Progenitor cell of endocrine pancreas (in vitro differentiated cells): ENCODE results near the gene ADAMTSL3. TPM values are rescaled to one million over a fixed set of nuclear protein-coding genes. Genes with fewer than 3 reads are reported as not detected.

Experiments used
- DNase-seq: peaks from one replicate; pipeline ENCODE4 v3.0.0; 2021; ENCODE audit warnings: low spot score; ENCODE audit not compliant: unreplicated experiment
- H3K27ac Mint-ChIP-seq: 2 replicates; pipeline ENCODE4 v1.8.0; 2021; ENCODE audit warnings: mild to moderate bottlenecking, moderate library complexity, mixed read lengths
- H3K27me3 Mint-ChIP-seq: 2 replicates; pipeline ENCODE4 v1.8.0; 2021; ENCODE audit warnings: mixed read lengths
- H3K36me3 Mint-ChIP-seq: 2 replicates; pipeline ENCODE4 v1.8.0; 2022; ENCODE audit warnings: mixed read lengths; ENCODE audit not compliant: insufficient read depth
- H3K4me1 Mint-ChIP-seq: 2 replicates; pipeline ENCODE4 v1.8.0; 2021; ENCODE audit warnings: low read depth, mixed read lengths
- H3K4me3 Mint-ChIP-seq: 2 replicates; pipeline ENCODE4 v1.8.0; 2021; ENCODE audit warnings: low read depth, mild to moderate bottlenecking, moderate library complexity, mixed read lengths
- H3K9me3 Mint-ChIP-seq: 2 replicates; pipeline ENCODE4 v1.8.0; 2021; ENCODE audit warnings: low read depth, mixed read lengths
- total RNA-seq: library from RNA; stranded (reverse); gene quantifications from 2 replicates; pipeline ENCODE4 v1.2.1, GENCODE V29; 2021
- TF ChIP-seq, protein P1 (sequence below): fragments of 200-600 bp; sonication (generic); IDR thresholded peaks from one replicate; pipeline ENCODE4 v1.5.0; 2021; ENCODE audit warnings: antibody characterized with exemption, mild to moderate bottlenecking; ENCODE audit not compliant: unreplicated experiment

Gene ADAMTSL3
- total RNA-seq, 1 donor from 2014 or later = 0.24 TPM

DNA sequence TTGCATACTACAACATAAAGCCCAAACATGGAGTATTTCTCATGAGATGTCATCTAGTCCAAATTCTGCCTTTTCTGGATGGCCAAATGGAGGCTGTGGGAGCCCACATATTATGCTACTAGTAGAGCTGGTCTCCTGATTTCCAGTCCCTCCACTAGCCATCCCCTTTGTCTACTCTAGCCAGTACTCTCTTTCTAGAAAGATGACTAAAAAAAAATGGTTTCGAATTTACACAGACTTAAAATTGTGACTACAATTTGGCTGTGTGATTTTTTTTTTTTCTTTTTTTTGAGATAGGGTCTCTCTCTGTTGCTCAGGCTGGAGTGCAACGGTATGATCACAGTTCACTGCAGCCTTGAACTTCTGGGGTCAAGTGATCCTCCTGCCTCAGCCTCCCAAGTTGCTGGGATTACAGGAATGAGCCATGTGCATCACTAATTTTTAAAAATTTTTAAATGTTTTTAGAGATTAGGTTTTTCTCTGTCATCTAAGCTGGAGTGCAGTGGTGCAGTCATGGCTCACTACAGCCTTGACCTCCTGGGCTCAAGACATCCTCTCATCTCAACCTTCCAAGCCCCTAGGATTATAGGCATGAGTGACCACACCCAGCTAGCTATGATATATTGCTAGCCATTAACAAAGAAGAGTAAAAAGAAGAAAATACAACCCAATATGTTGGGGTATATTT lies 273.9 kb downstream of the ADAMTSL3 start:
- no peaks in the 10 kb centered on the region for H3K36me3 Mint-ChIP-seq
- H3K9me3 Mint-ChIP-seq = peaks cover under 1% of the 10 kb centered on the region
- H3K4me1 Mint-ChIP-seq = peaks cover 2% of the 10 kb centered on the region
- H3K27ac Mint-ChIP-seq = no peak overlapping the region
- DNase-seq = no peak
- TF ChIP-seq, protein P1, sequence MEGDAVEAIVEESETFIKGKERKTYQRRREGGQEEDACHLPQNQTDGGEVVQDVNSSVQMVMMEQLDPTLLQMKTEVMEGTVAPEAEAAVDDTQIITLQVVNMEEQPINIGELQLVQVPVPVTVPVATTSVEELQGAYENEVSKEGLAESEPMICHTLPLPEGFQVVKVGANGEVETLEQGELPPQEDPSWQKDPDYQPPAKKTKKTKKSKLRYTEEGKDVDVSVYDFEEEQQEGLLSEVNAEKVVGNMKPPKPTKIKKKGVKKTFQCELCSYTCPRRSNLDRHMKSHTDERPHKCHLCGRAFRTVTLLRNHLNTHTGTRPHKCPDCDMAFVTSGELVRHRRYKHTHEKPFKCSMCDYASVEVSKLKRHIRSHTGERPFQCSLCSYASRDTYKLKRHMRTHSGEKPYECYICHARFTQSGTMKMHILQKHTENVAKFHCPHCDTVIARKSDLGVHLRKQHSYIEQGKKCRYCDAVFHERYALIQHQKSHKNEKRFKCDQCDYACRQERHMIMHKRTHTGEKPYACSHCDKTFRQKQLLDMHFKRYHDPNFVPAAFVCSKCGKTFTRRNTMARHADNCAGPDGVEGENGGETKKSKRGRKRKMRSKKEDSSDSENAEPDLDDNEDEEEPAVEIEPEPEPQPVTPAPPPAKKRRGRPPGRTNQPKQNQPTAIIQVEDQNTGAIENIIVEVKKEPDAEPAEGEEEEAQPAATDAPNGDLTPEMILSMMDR = no peak
- no peaks in the 10 kb centered on the region for H3K27me3 Mint-ChIP-seq
- no peak overlapping the region for H3K4me3 Mint-ChIP-seq

- Mint-ChIP-seq H3K4me1 (peaks cover 2% of the 10 kb centered on the region), H3K9me3 (peaks cover 5% of the 10 kb centered on the region), H3K36me3 (no peaks in the 10 kb centered on the region), H3K27me3 (no peaks in the 10 kb centered on the region), H3K4me3 (no peak overlapping the region), H3K27ac (no peak overlapping the region)
- no peak for DNase-seq
- TF ChIP-seq, protein P1 = no peak
These were observed 274.4 kb downstream of the ADAMTSL3 start for GRCh38 chr15:83928392-83928734.

- Mint-ChIP-seq H3K4me1 (peaks cover 2% of the 10 kb centered on the region), H3K27ac (no peak overlapping the region), H3K36me3 (no peaks in the 10 kb centered on the region)
These were observed 275.0 kb downstream of the ADAMTSL3 start for GRCh38 chr15:83928878-83929418.

DNA sequence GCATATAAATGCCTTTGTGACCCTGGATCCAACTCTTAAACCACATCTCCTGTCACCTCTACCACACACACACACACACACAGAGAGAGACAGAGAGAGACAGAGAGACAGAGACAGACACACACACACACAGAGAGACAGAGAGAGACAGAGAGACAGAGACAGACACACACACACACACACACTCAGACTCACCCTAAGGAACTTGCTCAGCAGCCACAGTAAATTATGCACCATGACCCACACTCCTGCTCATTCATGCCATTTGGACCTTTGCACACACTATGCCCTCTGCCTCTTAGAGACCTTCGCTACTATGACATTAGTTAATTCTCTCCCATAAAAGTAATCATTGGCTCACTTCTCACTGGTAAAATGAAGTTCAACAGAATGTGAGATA lies 275.7 kb downstream of the ADAMTSL3 start:
- Mint-ChIP-seq H3K36me3 (no peaks in the 10 kb centered on the region), H3K4me3 (no peak overlapping the region), H3K4me1 (peaks cover 2% of the 10 kb centered on the region), H3K27ac (no peak overlapping the region), H3K9me3 (peaks cover 9% of the 10 kb centered on the region), H3K27me3 (no peaks in the 10 kb centered on the region)
- TF ChIP-seq, protein P1 = no peak
- no peak for DNase-seq

More at GRCh38 chr15:83928878-83929418, 275.0 kb downstream of the ADAMTSL3 start:
- Mint-ChIP-seq H3K27me3 (no peaks in the 10 kb centered on the region), H3K9me3 (peaks cover 5% of the 10 kb centered on the region), H3K4me3 (no peak overlapping the region)
- no peak for DNase-seq
- TF ChIP-seq, protein P1 = no peak

DNA sequence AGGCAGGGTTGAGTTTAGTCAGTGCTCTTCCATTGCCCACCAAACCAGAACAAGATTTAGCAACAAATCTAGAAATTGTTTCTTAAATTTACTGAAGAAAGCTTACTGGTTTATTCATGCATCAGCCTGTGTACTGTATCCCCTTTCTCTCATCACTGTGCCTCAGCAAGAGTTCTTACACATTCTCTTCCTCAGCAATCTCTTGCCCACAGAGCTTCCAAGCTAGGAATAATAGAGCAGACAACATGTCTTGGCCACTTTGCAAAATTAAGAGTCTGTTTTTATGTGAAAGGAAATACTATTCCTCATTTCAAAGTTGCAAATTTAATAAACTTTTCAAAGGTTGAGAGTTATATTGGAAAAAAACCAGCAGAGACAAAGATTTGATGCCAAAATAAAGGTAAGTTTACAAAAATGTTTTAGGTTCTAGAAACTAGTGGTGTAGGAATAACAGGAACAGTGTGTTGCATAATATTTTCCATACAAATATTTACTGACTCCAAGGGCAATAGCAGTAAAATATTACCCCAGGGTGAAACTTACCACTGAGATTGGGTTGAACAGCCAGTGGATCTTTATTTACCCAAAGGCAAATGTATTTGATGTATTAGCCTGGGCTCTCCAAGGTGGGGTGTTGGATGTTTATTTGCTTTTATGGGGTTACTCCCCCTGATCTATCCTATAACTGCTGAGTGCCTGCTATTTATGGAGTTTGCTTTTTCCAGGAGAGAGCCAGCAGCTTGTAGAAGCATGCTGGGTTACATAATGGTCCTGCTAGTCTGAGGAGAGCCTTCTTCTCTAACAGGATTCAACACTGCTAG lies 276.7 kb downstream of the ADAMTSL3 start:
- H3K4me1 Mint-ChIP-seq = peaks cover 2% of the 10 kb centered on the region
- H3K36me3 Mint-ChIP-seq = no peaks in the 10 kb centered on the region
- TF ChIP-seq, protein P1 = no peak
- no peak overlapping the region for H3K4me3 Mint-ChIP-seq
- no peak overlapping the region for H3K27ac Mint-ChIP-seq
- no peaks in the 10 kb centered on the region for H3K27me3 Mint-ChIP-seq
- H3K9me3 Mint-ChIP-seq = peaks cover 12% of the 10 kb centered on the region
- DNase-seq = no peak
